ENCODE results near the gene HDAC10.

GRCh38 chr22:50251477-50252081 lies 514 bp upstream of the HDAC10 start:
- TF ChIP-seq CTCF (IDR thresholded peaks at IDR 0.05) = no peak
- no peak for TF ChIP-seq EP300 (IDR thresholded peaks at IDR 0.05)
- TF ChIP-seq POLR2A (IDR thresholded peaks at IDR 0.05) = no peak
- no peak for TF ChIP-seq POLR2AphosphoS5 (IDR thresholded peaks at IDR 0.05)

Measured in suprapubic skin (tissue), 4 donors.